Measurements from ENCODE around the gene LRRC19. TPM values are rescaled to one million over a fixed set of nuclear protein-coding genes. Genes with fewer than 3 reads are reported as not detected.

LRRC19 gene
- polyA plus RNA-seq, 3 donors: not detected

- no peaks in the 10 kb centered on the region for H3K36me3 ChIP-seq (replicated peaks in 1 of 2; ENCODE audit: control insufficient read depth in 1 of 2, insufficient read depth in 2 of 2, low read length in 2 of 2)
Observed at GRCh38 chr9:26973989-26974388, 31.5 kb downstream of the LRRC19 start.

GRCh38 chr9:26971721-26972120 is 33.8 kb downstream of the LRRC19 start:
- no peaks in the 10 kb centered on the region for H3K4me1 ChIP-seq (ENCODE audit: control insufficient read depth in 1 of 2, insufficient read depth in 2 of 2, low read length in 2 of 2)
- intact Hi-C loops (cut with micrococcal nuclease): loop anchor here (10.0 kb wide), 1 partner anchor 227 kb away; no protein-coding TSS in a partner anchor
- H3K36me3 Mint-ChIP-seq: peaks cover 6 to 15% of the 10 kb centered on the region in 2 donors
- H3K36me3 ChIP-seq (replicated peaks in 1 of 2; ENCODE audit: control insufficient read depth in 1 of 2, insufficient read depth in 2 of 2, low read length in 2 of 2): no peaks in the 10 kb centered on the region
- H3K4me3 Mint-ChIP-seq: no peak overlapping the region
- H2AFZ ChIP-seq (ENCODE audit: insufficient read depth, low read depth, low read length, poor library complexity, severe bottlenecking): no peak overlapping the region
- H4K20me1 ChIP-seq (ENCODE audit: insufficient read depth, low read length): no peaks in the 10 kb centered on the region
- H3K9me3 Mint-ChIP-seq: peaks cover 0 to 11% (median 6%) of the 10 kb centered on the region in 7 donors
- H3K4me1 Mint-ChIP-seq: no peaks in the 10 kb centered on the region
- H3K27me3 ChIP-seq (ENCODE audit: control insufficient read depth in 2 of 2, insufficient read depth in 2 of 2, low read length in 2 of 2): no peaks in the 10 kb centered on the region
- no peak for DNase-seq
- H3K27me3 Mint-ChIP-seq (ENCODE audit: low read depth in 3 of 3): no peaks in the 10 kb centered on the region
- no peak overlapping the region for H3K4me3 ChIP-seq (replicated peaks in 1 of 3; ENCODE audit: low read depth in 2 of 3, low read length in 3 of 3)
- no peak overlapping the region for H3K9ac ChIP-seq (ENCODE audit: insufficient read depth, low read length, poor library complexity, severe bottlenecking)
- peaks cover 1% of the 10 kb centered on the region for H3K79me2 ChIP-seq (ENCODE audit: insufficient read depth, low read length)
- H3K9me3 ChIP-seq (replicated peaks in 1 of 2; ENCODE audit: control insufficient read depth in 1 of 2, insufficient read depth in 1 of 2, low read length in 2 of 2): no peaks in the 10 kb centered on the region
- H3K27ac Mint-ChIP-seq: no peak overlapping the region
- H3K27ac ChIP-seq (ENCODE audit: low read depth in 1 of 2, low read length in 2 of 2): no peak overlapping the region
- TF ChIP-seq CTCF (IDR thresholded peaks at IDR 0.05): no peak
- no peak overlapping the region for H3K4me2 ChIP-seq (replicated peaks; ENCODE audit: extremely low read depth, low read length, poor library complexity, severe bottlenecking)
- WGBS (ENCODE audit: insufficient coverage): no CpG with 5 or more reads among the region's 1 CpG

More at GRCh38 chr9:26973989-26974388, 31.5 kb downstream of the LRRC19 start:
- H3K9ac ChIP-seq (ENCODE audit: insufficient read depth, low read length, poor library complexity, severe bottlenecking): no peak overlapping the region
- Mint-ChIP-seq H3K9me3 (peaks cover 0 to 7% (median 3%) of the 10 kb centered on the region in 7 donors), H3K36me3 (peaks cover 6 to 10% of the 10 kb centered on the region in 2 donors), H3K27ac (no peak overlapping the region), H3K4me1 (no peaks in the 10 kb centered on the region), H3K4me3 (no peak overlapping the region), H3K27me3 (ENCODE audit: low read depth in 3 of 3) (no peaks in the 10 kb centered on the region)
- no peak for DNase-seq
- no peaks in the 10 kb centered on the region for H4K20me1 ChIP-seq (ENCODE audit: insufficient read depth, low read length)
- H2AFZ ChIP-seq (ENCODE audit: insufficient read depth, low read depth, low read length, poor library complexity, severe bottlenecking): no peak overlapping the region
- TF ChIP-seq CTCF (IDR thresholded peaks at IDR 0.05): no peak
- no CpG with 5 or more reads among the region's 5 CpGs for WGBS (ENCODE audit: insufficient coverage)
- H3K4me1 ChIP-seq (ENCODE audit: control insufficient read depth in 1 of 2, insufficient read depth in 2 of 2, low read length in 2 of 2): no peaks in the 10 kb centered on the region
- H3K4me2 ChIP-seq (replicated peaks; ENCODE audit: extremely low read depth, low read length, poor library complexity, severe bottlenecking): no peak overlapping the region
- no peaks in the 10 kb centered on the region for H3K27me3 ChIP-seq (ENCODE audit: control insufficient read depth in 2 of 2, insufficient read depth in 2 of 2, low read length in 2 of 2)
- intact Hi-C loops (cut with micrococcal nuclease): loop anchor here (10.0 kb wide), 1 partner anchor 229 kb away; no protein-coding TSS in a partner anchor
- no peak overlapping the region for H3K27ac ChIP-seq (ENCODE audit: low read depth in 1 of 2, low read length in 2 of 2)
- no peaks in the 10 kb centered on the region for H3K79me2 ChIP-seq (ENCODE audit: insufficient read depth, low read length)
- H3K4me3 ChIP-seq (replicated peaks in 1 of 3; ENCODE audit: low read depth in 2 of 3, low read length in 3 of 3): no peak overlapping the region
- H3K9me3 ChIP-seq (replicated peaks in 1 of 2; ENCODE audit: control insufficient read depth in 1 of 2, insufficient read depth in 1 of 2, low read length in 2 of 2): no peaks in the 10 kb centered on the region

Measured in CD14-positive monocyte (primary cell).